PC-9 (cell line): ENCODE results near the gene ZNF524. TPM values are rescaled to one million over a fixed set of nuclear protein-coding genes. Genes with fewer than 3 reads are reported as not detected.
A peak's percentile ranks its signal among the peaks of the same experiment; 100 is the strongest.

Experiments
- BruUV-seq: library from RNA; stranded (reverse); fragments of 400-500 nt; replicated peaks from 2 replicates; lab custom pipeline; 2021; lab: Mats Ljungman, UMichigan
- CTCF ChIA-PET: fragments of 300-600 bp; sonication (Branson Sonifier 250); formaldehyde crosslinking; loops from one replicate; lab custom pipeline; 2022; ENCODE audit warnings: antibody characterized with exemption; lab: Charles Lee
- POLR2A ChIA-PET: fragments of 300-600 bp; sonication (Branson Sonifier 250); formaldehyde crosslinking; loops from one replicate; lab custom pipeline; 2022; ENCODE audit warnings: antibody characterized with exemption; ENCODE audit not compliant: unreplicated experiment; lab: Charles Lee
- DNase-seq, 2 experiments: peaks; one replicate each; pipeline versions ENCODE4 v3.0.0 to v3.0.0-alpha.2; 2015 to 2022; ENCODE audit warnings: mixed read lengths in 1 of 2
- H2AFZ ChIP-seq: fragments of 200-600 bp; sonication (generic); 2 replicates; pipeline ENCODE4 v1.8.1; 2017; ENCODE audit warnings: antibody characterized with exemption
- H3F3A ChIP-seq: fragments of 200-600 bp; sonication (generic); 2 replicates; pipeline ENCODE4 v1.8.1; 2017; ENCODE audit warnings: antibody characterized with exemption, mild to moderate bottlenecking, low read depth; ENCODE audit not compliant: insufficient read depth
- H3K27ac ChIP-seq: fragments of 200-600 bp; sonication (generic); 2 replicates; pipeline ENCODE4 v1.6.1; 2016; ENCODE audit warnings: mixed run types
- H3K27me3 ChIP-seq: fragments of 200-600 bp; sonication (generic); 2 replicates; pipeline ENCODE4 v1.6.1; 2016; ENCODE audit warnings: low read depth, mixed run types; ENCODE audit not compliant: insufficient read depth
- H3K36me3 ChIP-seq: fragments of 200-600 bp; sonication (generic); 2 replicates; pipeline ENCODE4 v1.6.1; 2016; ENCODE audit warnings: low read depth, mixed run types
- H3K4me1 ChIP-seq: fragments of 200-600 bp; sonication (generic); replicated peaks from 2 replicates; pipeline ENCODE4 v1.6.1; 2016; ENCODE audit warnings: mixed run types; ENCODE audit not compliant: insufficient read depth
- H3K4me2 ChIP-seq: fragments of 200-600 bp; sonication (generic); 2 replicates; pipeline ENCODE4 v1.6.1; 2017; ENCODE audit warnings: mixed run types
- H3K4me3 ChIP-seq: fragments of 200-600 bp; sonication (generic); 2 replicates; pipeline ENCODE4 v1.6.1; 2016; ENCODE audit warnings: mixed run types
- H3K79me2 ChIP-seq: fragments of 200-600 bp; sonication (generic); 2 replicates; pipeline ENCODE4 v1.6.1; 2017; ENCODE audit warnings: low read depth, mixed run types
- H3K9me2 ChIP-seq: fragments of 200-600 bp; sonication (generic); 2 replicates; pipeline ENCODE4 v1.8.1; 2017; ENCODE audit warnings: mild to moderate bottlenecking; ENCODE audit not compliant: insufficient read depth
- H3K9me3 ChIP-seq: fragments of 200-600 bp; sonication (generic); 2 replicates; pipeline ENCODE4 v1.8.1; 2016; ENCODE audit warnings: low read depth; ENCODE audit not compliant: insufficient read depth
- H4K20me1 ChIP-seq: fragments of 200-600 bp; sonication (generic); 2 replicates; pipeline ENCODE4 v1.8.1; 2017; ENCODE audit not compliant: insufficient read depth
- EZH2 ChIP-seq: fragments of 200-600 bp; sonication (generic); IDR thresholded peaks from 2 replicates; pipeline ENCODE4 v1.8.0; 2017; ENCODE audit warnings: antibody characterized with exemption, low read depth
- intact Hi-C: fragments of 100-400 bp; cut with micrococcal nuclease; formaldehyde crosslinking; loops from one replicate; pipeline ENCODE4 v1.10.0; 2022; ENCODE audit not compliant: unreplicated experiment
- total RNA-seq: library from RNA; stranded (reverse); gene quantifications from 2 replicates; pipeline ENCODE4 v1.2.3, GENCODE V29; 2021
- TF ChIP-seq, protein P1 (sequence below): fragments of 200-600 bp; sonication (generic); conservative IDR thresholded peaks from 2 replicates; pipeline ENCODE4 v1.6.1; 2017; ENCODE audit warnings: mixed run types, antibody characterized with exemption, mild to moderate bottlenecking, moderate library complexity

The ZNF524 gene
- total RNA-seq, 1 experiment from 2014 or later: 30.0 TPM

DNA sequence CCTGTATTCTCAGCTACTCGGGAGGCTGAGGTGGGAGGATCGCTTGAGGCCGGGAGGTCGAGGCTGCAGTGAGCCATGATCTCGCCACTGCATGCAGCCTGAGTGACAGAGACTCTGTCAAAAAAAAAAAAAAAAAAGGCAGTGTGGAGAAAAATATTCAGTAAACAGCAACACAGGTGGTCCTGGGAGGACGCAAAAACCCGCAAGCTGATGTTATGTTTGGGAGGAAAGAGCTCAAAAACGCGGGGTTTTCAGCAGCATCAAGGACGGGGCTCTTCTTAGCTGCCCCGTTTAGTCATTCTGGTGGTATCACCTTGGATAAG lies 24.9 kb downstream of the ZNF524 start:
- Histone ChIP-seq H3K27me3 (no peaks in the 10 kb centered on the region), H3K27ac (peak overlapping the region; percentile 75), H3K9me2 (no peaks in the 10 kb centered on the region), H3F3A (peaks cover 17% of the 10 kb centered on the region), H3K4me1 (peaks cover 14% of the 10 kb centered on the region), H3K79me2 (no peaks in the 10 kb centered on the region), H3K4me2 (peak overlapping the region; percentile 92), H3K9me3 (no peaks in the 10 kb centered on the region), H4K20me1 (peaks cover 8% of the 10 kb centered on the region), H2AFZ (peak overlapping the region; percentile 88), H3K36me3 (no peaks in the 10 kb centered on the region), H3K4me3 (peak overlapping the region; percentile 62)
- TF ChIP-seq, protein P1, sequence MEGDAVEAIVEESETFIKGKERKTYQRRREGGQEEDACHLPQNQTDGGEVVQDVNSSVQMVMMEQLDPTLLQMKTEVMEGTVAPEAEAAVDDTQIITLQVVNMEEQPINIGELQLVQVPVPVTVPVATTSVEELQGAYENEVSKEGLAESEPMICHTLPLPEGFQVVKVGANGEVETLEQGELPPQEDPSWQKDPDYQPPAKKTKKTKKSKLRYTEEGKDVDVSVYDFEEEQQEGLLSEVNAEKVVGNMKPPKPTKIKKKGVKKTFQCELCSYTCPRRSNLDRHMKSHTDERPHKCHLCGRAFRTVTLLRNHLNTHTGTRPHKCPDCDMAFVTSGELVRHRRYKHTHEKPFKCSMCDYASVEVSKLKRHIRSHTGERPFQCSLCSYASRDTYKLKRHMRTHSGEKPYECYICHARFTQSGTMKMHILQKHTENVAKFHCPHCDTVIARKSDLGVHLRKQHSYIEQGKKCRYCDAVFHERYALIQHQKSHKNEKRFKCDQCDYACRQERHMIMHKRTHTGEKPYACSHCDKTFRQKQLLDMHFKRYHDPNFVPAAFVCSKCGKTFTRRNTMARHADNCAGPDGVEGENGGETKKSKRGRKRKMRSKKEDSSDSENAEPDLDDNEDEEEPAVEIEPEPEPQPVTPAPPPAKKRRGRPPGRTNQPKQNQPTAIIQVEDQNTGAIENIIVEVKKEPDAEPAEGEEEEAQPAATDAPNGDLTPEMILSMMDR: no peak
- no peak for TF ChIP-seq EZH2
- ChIA-PET CTCF (interaction anchor here (0.6 to 1.0 kb wide), 5 partner anchors 16 to 366 kb away, joined by 3 to 14 read pairs (median 8); partner anchors contain the start of gene PPP6R1), POLR2A (interaction anchor here (0.6 to 1.0 kb wide), 7 partner anchors 19 to 550 kb away, joined by 3 to 11 read pairs (median 4); partner anchors contain the start of gene ZNF628)
- BruUV-seq: TSS peak; percentile 90
- intact Hi-C loops: no loop called here
- no peak for DNase-seq

DNA sequence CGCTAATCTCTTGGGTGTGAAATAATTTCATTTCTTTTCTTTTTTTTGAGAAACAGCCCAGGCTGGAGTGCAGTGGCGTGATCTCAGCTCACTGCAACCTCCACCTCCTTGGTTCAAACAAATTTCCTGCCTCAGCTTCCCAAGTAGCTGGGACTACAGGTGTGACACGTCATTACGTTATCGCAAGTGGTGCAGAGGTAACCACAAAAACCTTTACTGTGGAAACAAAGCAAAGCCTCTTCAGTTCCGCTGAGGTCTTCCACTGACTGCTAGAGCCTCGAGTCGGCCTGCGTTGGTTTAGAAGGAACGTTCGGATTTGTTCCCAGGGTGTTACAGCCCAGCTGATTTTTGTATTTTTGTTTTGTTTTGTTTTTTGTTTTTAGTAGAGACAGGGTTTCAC lies 26.3 kb downstream of the ZNF524 start:
- Histone ChIP-seq H3K4me2 (no peak overlapping the region), H3K9me2 (no peaks in the 10 kb centered on the region), H3F3A (peaks cover 12% of the 10 kb centered on the region), H3K4me1 (peaks cover 14% of the 10 kb centered on the region), H2AFZ (no peak overlapping the region), H3K27ac (no peak overlapping the region), H3K27me3 (no peaks in the 10 kb centered on the region), H3K36me3 (no peaks in the 10 kb centered on the region), H3K4me3 (no peak overlapping the region), H4K20me1 (peaks cover 8% of the 10 kb centered on the region), H3K9me3 (no peaks in the 10 kb centered on the region), H3K79me2 (no peaks in the 10 kb centered on the region)
- DNase-seq: peak in 1 of 2 experiments; percentile 32
- ChIA-PET CTCF (interaction anchor here (0.5 to 1.0 kb wide), 2 partner anchors 16 to 159 kb away, joined by 5 to 6 read pairs; no protein-coding TSS in a partner anchor), POLR2A (interaction anchor here (0.6 kb wide), 1 partner anchor 140 kb away, joined by 7 read pairs; no protein-coding TSS in a partner anchor)
- intact Hi-C loops: no loop called here
- BruUV-seq: no TSS peak
- no peak for TF ChIP-seq EZH2
- TF ChIP-seq, protein P1: no peak

DNA sequence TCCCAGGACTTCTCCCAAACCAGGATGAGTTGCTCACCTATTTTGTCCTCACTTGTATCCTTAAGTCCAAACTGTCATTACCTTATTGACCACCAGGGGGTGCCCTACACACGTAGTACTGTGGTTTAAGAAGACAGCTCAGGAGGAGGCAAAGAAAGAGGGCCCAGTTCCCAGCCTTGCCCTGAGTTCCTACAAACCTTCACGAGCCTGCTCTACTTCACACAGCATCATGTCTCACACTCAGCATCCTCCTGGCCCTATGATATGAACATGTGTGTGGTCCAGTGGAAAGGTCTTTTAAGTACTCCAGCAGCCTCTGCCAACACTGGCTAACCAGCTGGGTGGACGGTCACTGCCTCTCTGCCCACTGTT lies 32.4 kb downstream of the ZNF524 start:
- H3K9me3 ChIP-seq: no peaks in the 10 kb centered on the region
- BruUV-seq: no TSS peak
- H3K4me2 ChIP-seq: 0 out of 2 replicates have a peak overlapping the region, but pooled peaks have one; percentile 63
- POLR2A ChIA-PET: interaction anchor here (0.5 to 0.7 kb wide), 4 partner anchors 33 to 1495 kb away, joined by 3 to 7 read pairs (median 5); partner anchors contain the start of genes CNOT3 and FIZ1
- H3K27ac ChIP-seq: no peak overlapping the region
- intact Hi-C loops: loop anchor here (2.0 to 10.0 kb wide), 7 partner anchors 442 to 1462 kb away; no protein-coding TSS in a partner anchor
- H2AFZ ChIP-seq: no peak overlapping the region
- H3F3A ChIP-seq: peaks cover 21% of the 10 kb centered on the region
- TF ChIP-seq, protein P1: peak; percentile 96
- no peak for TF ChIP-seq EZH2
- no peak overlapping the region for H3K4me3 ChIP-seq
- H3K79me2 ChIP-seq: peaks cover 27% of the 10 kb centered on the region
- CTCF ChIA-PET: interaction anchor here (0.7 to 2.1 kb wide), 6 partner anchors 43 to 701 kb away, joined by 3 to 10 read pairs (median 4); no protein-coding TSS in a partner anchor
- H4K20me1 ChIP-seq: no peaks in the 10 kb centered on the region
- DNase-seq: peak; percentile 84 to 89
- H3K9me2 ChIP-seq: no peaks in the 10 kb centered on the region
- peaks cover 12% of the 10 kb centered on the region for H3K4me1 ChIP-seq
- H3K27me3 ChIP-seq: no peaks in the 10 kb centered on the region
- H3K36me3 ChIP-seq: no peaks in the 10 kb centered on the region
